Esophagus squamous epithelium (tissue), 5 donors: ENCODE data around the gene SLC7A9. TPM values are rescaled to one million over a fixed set of nuclear protein-coding genes. Genes with fewer than 3 reads are reported as not detected.

Source experiments
- DNase-seq: peaks from one replicate; lab custom pipeline; 2025; lab: John Stamatoyannopoulos, UW
- H3K27ac ChIP-seq, 4 donors: fragments of 200-600 bp; sonication (generic); one replicate each; pipeline ENCODE4 v1.5.1; 2016 to 2019; ENCODE audit warnings: mild to moderate bottlenecking in 1 of 4
- H3K27me3 ChIP-seq, 4 donors: fragments of 200-600 bp; sonication (generic); 1 replicate in 3 of 4; 2 replicates in 1 of 4; pipeline versions ENCODE4 v1.5.1 to v1.6.0; 2017 to 2021; ENCODE audit warnings: antibody characterized with exemption in 1 of 4
- H3K36me3 ChIP-seq, 3 donors: fragments of 200-600 bp; sonication (generic); one replicate each; pipeline ENCODE4 v1.5.1; 2016 to 2019
- H3K4me1 ChIP-seq, 3 donors: fragments of 200-600 bp; sonication (generic); one replicate each; pipeline ENCODE4 v1.5.1; 2017 to 2019
- H3K4me3 ChIP-seq, 4 donors: fragments of 200-600 bp; sonication (generic); 1 replicate in 3 of 4; 2 replicates in 1 of 4; pipeline ENCODE4 v1.5.1; 2016 to 2019; ENCODE audit warnings: mild to moderate bottlenecking in 2 of 4, moderate library complexity in 1 of 4
- H3K9me3 ChIP-seq, 3 donors: fragments of 200-600 bp; sonication (generic); one replicate each; pipeline ENCODE4 v1.5.1; 2016 to 2019
- CTCF ChIP-seq, 6 experiments: fragments of 450-650 bp in 4 of 6; fragments of 200-600 bp in 2 of 6; sonication (generic) in 2 of 6; IDR thresholded peaks; one replicate each; pipeline ENCODE4 v1.5.1; 2016 to 2019; ENCODE audit warnings: antibody characterized with exemption in 6 of 6, mild to moderate bottlenecking in 4 of 6, moderate library complexity in 4 of 6
- POLR2A ChIP-seq, 4 donors: fragments of 450-650 bp; IDR thresholded peaks; one replicate each; pipeline ENCODE4 v1.6.1; 2017; ENCODE audit warnings: antibody characterized with exemption in 4 of 4, mild to moderate bottlenecking in 4 of 4, moderate library complexity in 3 of 4
- WGBS, 2 donors: methylation state at CpG; one replicate each; pipeline ENCODE4 v1.1.5; 2018; 5-methylcytosine and 5-hydroxymethylcytosine counted together
- intact Hi-C: fragments of 100-400 bp; cut with DNase I; formaldehyde crosslinking; loops from one replicate; pipeline ENCODE4 v1.15.0; 2022
- total RNA-seq, 4 donors: library from RNA; depleted of rRNA; stranded (reverse); fragments of >200 nt; gene quantifications; one replicate each; pipeline ENCODE4 v1.1.0, GENCODE V29; 2016
- donor health status: DM: yes; HTN: yes; CAD: no.

SLC7A9 gene
- total RNA-seq, 4 donors from 2014 or later = 0.19 TPM; not detected in 3

- no peak for DNase-seq
- Histone ChIP-seq H3K9me3 (no peaks in the 10 kb centered on the region), H3K27ac (no peak overlapping the region), H3K36me3 (no peaks in the 10 kb centered on the region), H3K27me3 (peaks cover 0 to 11% (median 0%) of the 10 kb centered on the region in 4 donors), H3K4me1 (peaks cover 0 to 6% (median 0%) of the 10 kb centered on the region in 3 donors), H3K4me3 (no peak overlapping the region)
- 68 to 75% methylated on average over 6 of the region's 6 CpGs for WGBS, 2 donors
- intact Hi-C loops = no loop called here
- TF ChIP-seq CTCF (IDR thresholded peaks at IDR 0.05) (no peak), POLR2A (IDR thresholded peaks at IDR 0.05) (no peak)
These were observed 54.9 kb downstream of the SLC7A9 start for GRCh38 chr19:32814624-32815023.

- DNase-seq = no peak
- no peak overlapping the region for H3K27ac ChIP-seq
- no peak overlapping the region for H3K4me3 ChIP-seq
- TF ChIP-seq POLR2A (IDR thresholded peaks at IDR 0.05) = no peak
- TF ChIP-seq CTCF (IDR thresholded peaks at IDR 0.05) = no peak
- intact Hi-C loops = no loop called here
- WGBS, 2 donors = 60 to 63% methylated on average over 13 to 14 of the region's 15 CpGs
- H3K36me3 ChIP-seq = no peaks in the 10 kb centered on the region
- H3K4me1 ChIP-seq = peaks cover 0 to 12% (median 0%) of the 10 kb centered on the region in 3 donors
- H3K9me3 ChIP-seq = no peaks in the 10 kb centered on the region
- H3K27me3 ChIP-seq = peaks cover 0 to 11% (median 0%) of the 10 kb centered on the region in 4 donors
These were observed 55.6 kb downstream of the SLC7A9 start for GRCh38 chr19:32813862-32814425.

GRCh38 chr19:32812571-32812970 is 57.0 kb downstream of the SLC7A9 start:
- no peak for TF ChIP-seq CTCF (IDR thresholded peaks at IDR 0.05)
- TF ChIP-seq POLR2A (IDR thresholded peaks at IDR 0.05) = no peak
- Histone ChIP-seq H3K27me3 (peaks cover 0 to 5% (median 0%) of the 10 kb centered on the region in 4 donors), H3K9me3 (no peaks in the 10 kb centered on the region), H3K4me3 (no peak overlapping the region), H3K36me3 (no peaks in the 10 kb centered on the region), H3K27ac (no peak overlapping the region), H3K4me1 (peaks cover 0 to 12% (median 0%) of the 10 kb centered on the region in 3 donors)
- no peak for DNase-seq
- intact Hi-C loops = no loop called here
- WGBS, 2 donors = 81 to 86% methylated on average over 3 of the region's 3 CpGs

- Histone ChIP-seq H3K4me3 (no peak overlapping the region), H3K36me3 (no peaks in the 10 kb centered on the region), H3K27me3 (no peaks in the 10 kb centered on the region), H3K9me3 (no peaks in the 10 kb centered on the region), H3K4me1 (peaks cover 0 to 12% (median 0%) of the 10 kb centered on the region in 3 donors), H3K27ac (no peak overlapping the region)
- intact Hi-C loops = no loop called here
- TF ChIP-seq POLR2A (IDR thresholded peaks at IDR 0.05) = no peak
- TF ChIP-seq CTCF (IDR thresholded peaks at IDR 0.05) = no peak
- WGBS, 2 donors = 82 to 86% methylated on average over 7 to 9 of the region's 10 CpGs
- no peak for DNase-seq
These were observed 57.5 kb downstream of the SLC7A9 start for GRCh38 chr19:32812036-32812435.

GRCh38 chr19:32811151-32811550 is 58.4 kb downstream of the SLC7A9 start:
- no peaks in the 10 kb centered on the region for H3K9me3 ChIP-seq
- DNase-seq = no peak
- H3K27ac ChIP-seq = no peak overlapping the region
- no peaks in the 10 kb centered on the region for H3K36me3 ChIP-seq
- peaks cover 0 to 12% (median 0%) of the 10 kb centered on the region in 3 donors for H3K4me1 ChIP-seq
- no peak for TF ChIP-seq POLR2A (IDR thresholded peaks at IDR 0.05)
- no peak overlapping the region for H3K4me3 ChIP-seq
- 29 to 55% methylated on average over 9 to 11 of the region's 11 CpGs for whole genome bisulfite sequencing, 2 donors
- no peaks in the 10 kb centered on the region for H3K27me3 ChIP-seq
- intact Hi-C loops = no loop called here
